Renal pelvis (tissue), 4 donors: ENCODE data around the gene COPS8. TPM values are rescaled to one million over a fixed set of nuclear protein-coding genes. Genes with fewer than 3 reads are reported as not detected.

ENCODE experiments used
- DNase-seq: peaks from one replicate; pipeline ENCODE4 v3.0.0-alpha.2; 2013
- polyA plus RNA-seq, 3 donors: library from polyadenylated mRNA; unstranded; fragments of 120-200 nt; gene quantifications; one replicate each; pipeline ENCODE4 v1.2.1, GENCODE V29; 2013; ENCODE audit not compliant: insufficient read length in 3 of 3

Gene COPS8
- polyA plus RNA-seq, 3 donors, result 74.4 to 80.4 (median 79.6) TPM

DNA sequence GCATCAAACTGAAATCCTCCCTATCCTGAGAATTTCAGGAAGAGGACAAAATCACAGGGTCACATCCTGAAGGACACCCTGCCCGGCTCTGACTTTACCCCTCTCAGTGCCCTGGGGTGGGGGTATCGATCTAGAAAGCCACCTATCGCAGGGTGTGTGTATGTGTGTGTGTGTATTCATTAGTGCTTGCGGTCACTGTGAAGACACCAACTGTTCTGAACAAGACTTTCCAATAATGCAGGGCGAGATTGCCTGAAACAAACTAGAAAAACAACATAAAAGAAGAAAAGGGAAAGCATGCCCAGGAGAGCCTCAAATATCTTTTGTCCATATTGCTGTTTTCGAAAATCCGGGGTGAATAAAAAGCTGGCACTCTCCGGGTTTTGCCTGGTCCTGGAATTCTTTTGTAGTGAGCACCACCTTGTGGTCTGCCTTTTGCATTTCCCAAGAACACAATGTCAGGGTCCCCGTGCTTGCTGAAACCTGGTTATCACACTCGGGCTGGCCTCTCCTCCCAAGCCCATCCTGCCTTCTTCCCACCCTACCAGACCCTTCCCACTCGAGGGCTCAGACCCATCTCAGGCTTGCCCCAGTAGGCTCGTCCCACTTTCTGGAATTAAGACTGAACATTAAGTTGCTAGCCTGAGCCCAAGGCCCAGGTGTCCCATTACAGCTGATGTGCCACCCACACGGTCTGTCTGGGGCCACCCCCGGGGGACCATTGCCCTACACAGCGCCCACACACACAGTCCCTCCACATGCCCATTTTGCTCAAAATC lies 25.0 kb upstream of the COPS8 start:
- DNase-seq, result peak; percentile 71

DNA sequence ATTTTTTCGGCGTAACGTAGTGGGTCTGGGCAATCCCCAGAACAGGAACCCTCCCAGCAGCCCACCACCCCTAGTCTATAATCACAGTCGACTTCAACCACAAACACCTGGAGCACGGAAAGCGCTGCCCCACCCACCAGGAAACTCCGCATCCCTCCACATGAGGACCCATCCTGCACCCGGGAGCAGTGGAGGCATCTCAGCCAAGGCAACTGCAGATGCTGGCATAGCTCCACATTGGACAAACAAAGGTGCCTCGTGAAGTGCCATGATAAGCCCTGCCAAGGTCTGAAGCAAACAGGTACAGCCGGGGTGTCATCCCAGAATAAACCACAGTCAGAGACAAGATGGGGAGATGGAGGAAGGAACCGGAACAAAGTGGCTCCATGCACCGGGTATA lies 24.3 kb upstream of the COPS8 start:
- no peak for DNase-seq

DNA sequence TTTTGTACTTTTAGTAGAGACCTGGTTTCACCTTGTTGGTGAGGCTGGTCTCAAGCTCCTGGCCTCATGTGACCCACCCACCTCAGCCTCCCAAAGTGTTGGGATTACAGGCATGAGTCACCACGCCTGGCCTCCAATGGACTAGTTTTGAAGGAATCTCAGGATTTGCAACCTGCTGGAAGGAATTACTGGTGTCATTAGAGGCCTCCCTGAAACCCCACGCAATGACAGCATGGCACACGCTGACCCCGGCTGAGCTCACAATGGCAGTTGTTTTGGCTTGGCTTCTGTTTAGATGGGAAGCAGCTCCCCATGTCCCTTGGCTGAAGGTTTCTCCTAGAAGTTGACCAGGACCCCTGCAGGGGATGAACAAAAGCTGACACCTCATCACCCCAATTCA lies 23.1 kb upstream of the COPS8 start:
- DNase-seq, result no peak

DNA sequence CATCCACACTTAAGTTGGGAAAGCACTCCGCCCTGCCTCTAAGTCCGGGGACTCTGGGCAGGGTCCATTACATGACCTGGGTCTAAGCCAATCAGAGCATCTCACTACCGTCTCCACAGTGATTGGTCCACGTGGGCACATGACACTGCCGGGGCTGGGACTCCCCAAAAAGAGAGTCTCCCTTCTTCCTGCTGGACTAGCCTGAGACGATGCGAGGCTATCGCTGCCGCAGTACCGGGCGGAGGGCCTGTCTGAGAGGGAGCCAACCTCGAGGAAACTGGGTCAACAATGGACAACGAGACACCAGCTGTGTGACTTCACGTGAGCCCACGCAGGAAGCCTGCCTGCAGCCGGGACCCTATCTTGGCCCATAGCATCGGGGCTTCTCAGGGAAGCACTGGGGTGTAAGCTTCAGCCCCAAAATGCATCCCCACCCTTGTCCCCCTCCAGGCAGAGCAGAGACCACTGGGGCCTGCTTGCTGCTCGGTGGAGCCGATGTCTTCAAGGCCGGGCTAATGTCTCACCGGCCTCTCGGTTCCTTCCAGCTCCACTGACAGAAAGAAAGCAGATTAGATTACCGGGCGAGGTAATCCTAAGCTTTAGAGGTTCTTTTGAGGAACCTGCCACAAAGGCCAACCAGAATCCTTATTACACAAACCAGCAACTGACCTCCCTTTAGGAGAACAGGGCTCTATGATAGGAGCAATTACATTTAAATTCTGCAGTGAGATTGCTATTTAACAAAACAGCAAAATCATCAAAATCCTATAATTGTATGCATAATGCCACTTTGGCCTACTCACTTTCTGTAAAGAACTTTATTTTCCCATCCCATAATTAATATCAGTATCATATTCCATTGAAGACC lies 21.3 kb upstream of the COPS8 start:
- DNase-seq, result no peak

DNA sequence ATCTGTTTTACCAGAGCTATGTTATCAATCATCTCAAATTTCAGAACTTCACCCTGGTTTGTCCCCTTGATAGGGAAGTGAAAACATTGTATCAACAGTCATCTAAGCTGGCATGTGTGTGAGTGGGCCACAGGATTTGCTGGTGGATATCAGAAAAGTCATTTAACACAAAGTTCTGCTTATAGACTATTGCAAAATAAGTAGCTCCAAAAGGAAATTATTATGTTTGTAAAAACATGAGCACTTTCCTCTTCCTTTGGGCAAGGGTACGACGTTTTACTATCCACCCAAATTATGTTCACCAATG lies 20.7 kb upstream of the COPS8 start:
- no peak for DNase-seq

- DNase-seq, result no peak
These were observed 19.3 kb upstream of the COPS8 start for GRCh38 chr2:237066396-237066795.

DNA sequence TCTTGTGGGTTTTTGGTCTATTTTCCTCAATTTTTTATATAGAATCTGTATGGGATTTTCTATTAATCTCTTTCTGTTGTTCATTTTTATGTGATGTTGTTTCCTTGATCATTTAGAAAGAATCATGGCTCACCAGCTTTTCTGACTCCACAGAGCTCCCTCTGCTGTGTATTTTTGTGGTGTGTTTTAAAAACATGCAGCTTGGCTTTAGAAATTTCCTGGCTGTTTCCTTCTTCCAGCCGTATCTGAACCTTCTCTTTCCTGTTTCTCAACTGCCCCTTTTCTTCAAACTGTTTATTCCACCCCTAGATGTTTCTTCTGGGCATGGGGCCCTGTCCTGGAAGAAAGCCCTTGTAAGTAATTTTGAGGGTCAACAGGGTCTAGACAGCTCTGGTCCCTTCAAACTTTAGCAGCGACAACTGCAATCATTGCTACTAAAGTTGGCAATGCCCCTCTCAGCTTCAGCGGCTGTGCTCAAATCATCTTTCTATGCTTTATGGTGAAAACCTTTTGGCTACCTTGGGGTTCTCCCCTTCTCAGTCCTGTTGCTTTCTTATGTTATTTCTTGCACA lies 17.6 kb upstream of the COPS8 start:
- no peak for DNase-seq

- no peak for DNase-seq
These were observed 13.4 kb upstream of the COPS8 start for GRCh38 chr2:237072067-237072931.

- no peak for DNase-seq
These were observed 12.1 kb upstream of the COPS8 start for GRCh38 chr2:237073552-237073951.

- DNase-seq, result no peak
These were observed 11.3 kb upstream of the COPS8 start for GRCh38 chr2:237074211-237074993.

DNA sequence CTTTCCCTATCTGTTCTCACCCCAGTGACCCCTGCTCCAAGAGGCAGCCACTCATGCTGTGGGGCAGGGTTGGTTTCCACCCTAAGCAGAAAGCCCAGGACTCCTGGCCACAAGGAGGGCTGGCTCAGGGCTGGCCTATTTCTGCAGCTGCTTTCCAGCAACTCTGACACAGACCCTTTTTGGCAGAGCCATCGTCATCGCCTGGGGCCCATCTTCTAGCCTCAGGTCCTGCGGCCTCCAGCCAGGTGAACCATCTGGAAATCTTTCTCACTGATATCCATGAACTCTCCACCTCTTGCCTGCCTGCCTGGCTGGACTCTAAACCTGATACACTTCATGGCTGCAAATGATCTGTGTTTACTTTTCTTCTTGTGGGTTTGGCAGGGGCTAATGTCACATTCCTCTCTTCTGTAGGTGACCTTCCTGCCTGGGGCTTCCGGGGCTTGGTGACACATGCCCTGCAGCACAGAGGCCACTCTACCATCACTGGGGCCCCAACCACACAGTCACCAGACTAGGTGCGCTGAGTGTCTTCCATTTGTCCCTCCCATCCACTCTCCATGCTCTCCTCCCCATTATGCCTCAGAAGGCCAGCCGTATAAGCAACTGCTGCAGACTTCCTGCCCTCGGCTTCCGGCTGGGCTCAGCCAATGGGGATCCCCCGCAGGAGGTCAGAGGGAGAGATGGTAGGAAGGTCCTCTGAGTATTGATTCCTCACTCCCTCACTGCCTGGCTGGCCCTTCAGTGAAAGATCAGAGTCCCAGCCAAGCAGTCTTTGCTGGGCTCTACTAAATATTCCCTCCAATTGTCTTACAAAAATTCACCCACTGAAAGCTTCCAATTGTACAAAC lies 9.7 kb upstream of the COPS8 start:
- no peak for DNase-seq

DNA sequence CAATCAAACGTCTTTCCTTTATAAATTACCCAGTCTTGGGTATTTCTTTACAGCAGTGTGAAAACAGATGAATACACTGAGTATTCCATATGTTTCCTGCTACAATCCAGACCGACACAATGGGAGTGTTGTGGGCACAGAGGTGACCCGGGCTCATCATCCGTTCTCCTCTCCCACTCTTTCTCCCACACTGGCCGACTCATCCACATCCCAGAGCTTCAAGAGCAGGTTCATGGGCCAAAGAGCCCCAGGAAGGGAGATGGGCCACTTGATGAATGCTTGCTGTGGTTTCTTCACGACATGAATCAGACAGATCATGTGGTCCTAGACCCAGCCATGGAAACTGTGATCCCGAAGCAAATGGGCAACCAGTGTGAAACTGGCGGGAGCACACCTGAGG lies 4.1 kb upstream of the COPS8 start:
- no peak for DNase-seq

GRCh38 chr2:237083026-237083425 lies 2.7 kb upstream of the COPS8 start:
- no peak for DNase-seq

DNA sequence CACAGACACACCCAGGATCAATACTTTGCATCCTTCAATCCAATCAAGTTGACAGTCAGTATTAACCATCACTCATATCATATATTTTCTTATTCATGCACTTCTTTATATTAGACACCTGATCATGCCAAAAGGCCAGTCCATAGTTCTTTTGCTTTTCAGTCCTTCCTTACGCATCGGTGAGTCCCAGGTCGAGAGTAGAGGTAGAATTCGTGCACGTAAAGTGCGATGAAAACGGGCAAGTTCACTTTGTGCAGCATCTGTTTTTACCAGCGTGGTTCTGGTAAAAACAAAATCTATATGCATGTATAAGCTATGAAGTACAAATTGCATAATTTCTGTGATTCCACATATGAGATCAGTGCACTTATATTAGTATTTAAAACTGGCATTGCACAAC lies 1.2 kb upstream of the COPS8 start:
- no peak for DNase-seq

DNA sequence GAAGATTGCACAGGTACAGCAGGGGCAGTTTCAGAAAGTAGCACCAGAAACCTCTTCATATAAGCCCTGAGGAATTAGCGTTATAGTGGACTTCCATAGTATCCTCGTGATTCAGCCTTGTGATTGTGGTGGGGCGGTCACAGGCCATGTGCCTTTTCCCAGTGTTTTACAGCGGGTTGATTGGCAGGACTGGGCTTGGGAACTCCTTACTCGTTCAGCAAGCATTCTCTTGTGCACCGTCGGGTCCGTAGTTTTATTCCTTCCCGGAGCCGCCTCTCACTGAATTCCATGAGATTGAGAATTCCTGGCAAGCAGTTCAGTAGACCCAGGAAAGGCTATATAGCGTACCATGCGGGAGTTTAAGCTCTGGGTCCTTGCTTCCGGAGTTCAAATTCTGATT lies 5.2 kb downstream of the COPS8 start:
- no peak for DNase-seq

GRCh38 chr2:237091779-237092436 lies 6.2 kb downstream of the COPS8 start:
- DNase-seq, result no peak

DNA sequence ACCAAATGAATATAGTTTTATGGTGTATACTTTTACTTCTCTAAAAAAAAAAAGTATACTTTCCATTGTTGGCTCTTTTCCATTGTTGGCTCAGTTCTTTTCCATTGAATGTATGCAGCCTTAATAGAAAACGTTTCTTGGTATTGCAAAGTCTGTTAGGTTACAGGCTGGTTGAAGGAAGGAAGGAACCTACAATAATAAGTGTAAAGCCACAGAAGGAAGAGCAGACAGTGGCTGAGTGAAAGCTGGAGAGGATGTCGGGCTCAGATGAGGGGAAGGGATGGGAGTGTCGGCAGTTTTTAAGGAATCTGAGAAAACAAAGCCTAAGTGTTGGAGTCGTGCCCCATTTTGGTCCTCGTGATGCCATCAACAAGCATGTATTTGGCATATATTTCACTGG lies 6.8 kb downstream of the COPS8 start:
- no peak for DNase-seq

- DNase-seq, result peak; percentile 27
These were observed 7.5 kb downstream of the COPS8 start for GRCh38 chr2:237092920-237093781.

GRCh38 chr2:237096201-237096600 lies 10.5 kb downstream of the COPS8 start:
- DNase-seq, result no peak
